Mesenchymal stem cell (in vitro differentiated cells and primary cell): ENCODE data around the gene CARNS1.

Experiments
- DNase-seq: peaks from one replicate; pipeline ENCODE4 v3.0.0-alpha.2; 2013
- H2AFZ ChIP-seq: one replicate; pipeline ENCODE4 v1.6.1; 2013; ENCODE audit warnings: low read depth, mild to moderate bottlenecking, control low read depth, inconsistent platforms, low read length, moderate library complexity
- H2AK5ac ChIP-seq: 2 replicates; pipeline ENCODE4 v1.6.1; 2013; ENCODE audit warnings: low read length, moderate library complexity, mild to moderate bottlenecking, inconsistent platforms; ENCODE audit not compliant: severe bottlenecking
- H2BK120ac ChIP-seq: one replicate; pipeline ENCODE4 v1.6.1; 2013; ENCODE audit warnings: low read depth, mild to moderate bottlenecking, inconsistent platforms, low read length, moderate library complexity
- H2BK12ac ChIP-seq, 2 experiments: one replicate each; pipeline ENCODE4 v1.6.1; 2013; ENCODE audit warnings: inconsistent platforms in 2 of 2, low read length in 2 of 2, mild to moderate bottlenecking in 2 of 2, moderate library complexity in 2 of 2, control low read depth in 1 of 2
- H2BK15ac ChIP-seq: one replicate; pipeline ENCODE4 v1.6.1; 2013; ENCODE audit warnings: mild to moderate bottlenecking, low read depth, inconsistent platforms; ENCODE audit not compliant: poor library complexity, severe bottlenecking
- H2BK5ac ChIP-seq: 2 replicates; pipeline ENCODE4 v1.6.1; 2013; ENCODE audit warnings: low read depth, mild to moderate bottlenecking, low read length, control low read depth, inconsistent platforms; ENCODE audit not compliant: poor library complexity, severe bottlenecking
- H3K14ac ChIP-seq, 2 experiments: one replicate each; pipeline ENCODE4 v1.6.1; 2013; ENCODE audit warnings: inconsistent platforms in 2 of 2, low read length in 2 of 2, control low read depth in 1 of 2, mild to moderate bottlenecking in 1 of 2, moderate library complexity in 1 of 2
- H3K18ac ChIP-seq, 2 experiments: one replicate each; pipeline ENCODE4 v1.6.1; 2013; ENCODE audit warnings: inconsistent platforms in 2 of 2, low read length in 2 of 2, control low read depth in 1 of 2, low read depth in 1 of 2, mild to moderate bottlenecking in 1 of 2
- H3K23ac ChIP-seq, 2 experiments: one replicate each; pipeline ENCODE4 v1.6.1; 2013; ENCODE audit warnings: inconsistent platforms in 2 of 2, low read length in 2 of 2, mild to moderate bottlenecking in 2 of 2, moderate library complexity in 2 of 2, control low read depth in 1 of 2
- H3K27ac ChIP-seq: 2 replicates; pipeline ENCODE4 v1.5.1; 2013; ENCODE audit warnings: mild to moderate bottlenecking, moderate library complexity, low read length, control low read depth, inconsistent platforms; ENCODE audit not compliant: poor library complexity, severe bottlenecking
- H3K27me3 ChIP-seq, 2 experiments: 2 replicates each; pipeline versions ENCODE4 v1.6.1 to v1.7.0; 2013; ENCODE audit warnings: low read length in 2 of 2, mild to moderate bottlenecking in 2 of 2, moderate library complexity in 2 of 2, control low read depth in 1 of 2, inconsistent platforms in 1 of 2; ENCODE audit not compliant: control insufficient read depth in 1 of 2, insufficient read depth in 1 of 2
- H3K36me3 ChIP-seq, 2 experiments: 2 replicates each; pipeline versions ENCODE4 v1.6.1 to v1.7.0; 2013; ENCODE audit warnings: low read length in 2 of 2, control low read depth in 1 of 2, inconsistent platforms in 1 of 2, low read depth in 1 of 2, mild to moderate bottlenecking in 1 of 2; ENCODE audit not compliant: insufficient read depth in 2 of 2, control insufficient read depth in 1 of 2
- H3K4ac ChIP-seq, 2 experiments: one replicate each; pipeline ENCODE4 v1.6.1; 2013; ENCODE audit warnings: inconsistent platforms in 2 of 2, low read length in 2 of 2, mild to moderate bottlenecking in 2 of 2, moderate library complexity in 2 of 2, control low read depth in 1 of 2, low read depth in 1 of 2
- H3K4me1 ChIP-seq: 2 replicates; pipeline ENCODE4 v1.6.1; 2013; ENCODE audit warnings: low read depth, low read length, control low read depth; ENCODE audit not compliant: control insufficient read depth, insufficient read depth
- H3K4me2 ChIP-seq: 2 replicates; pipeline ENCODE4 v1.6.1; 2013; ENCODE audit warnings: low read length, mild to moderate bottlenecking, inconsistent platforms; ENCODE audit not compliant: poor library complexity, severe bottlenecking
- H3K4me3 ChIP-seq, 2 experiments: 2 replicates each; pipeline versions ENCODE4 v1.5.1 to v1.7.0; 2013; ENCODE audit warnings: low read length in 2 of 2, mild to moderate bottlenecking in 2 of 2, control low read depth in 1 of 2, low read depth in 1 of 2; ENCODE audit not compliant: insufficient read depth in 1 of 2
- H3K79me1 ChIP-seq: replicated peaks from 2 replicates; pipeline ENCODE4 v1.6.1; 2013; ENCODE audit warnings: mild to moderate bottlenecking, control low read depth, low read length, inconsistent platforms; ENCODE audit not compliant: poor library complexity, severe bottlenecking
- H3K9ac ChIP-seq: 2 replicates; pipeline ENCODE4 v1.7.0; 2013; ENCODE audit warnings: mild to moderate bottlenecking, low read length, moderate library complexity
- H3K9me3 ChIP-seq: 2 replicates; pipeline ENCODE4 v1.7.0; 2013; ENCODE audit warnings: mild to moderate bottlenecking, low read length; ENCODE audit not compliant: control insufficient read depth
- H4K8ac ChIP-seq: one replicate; pipeline ENCODE4 v1.6.1; 2013; ENCODE audit warnings: inconsistent platforms, mild to moderate bottlenecking, low read length, moderate library complexity
- H4K91ac ChIP-seq: one replicate; pipeline ENCODE4 v1.6.1; 2013; ENCODE audit warnings: mild to moderate bottlenecking, low read length, inconsistent platforms
- WGBS: methylation state at CpG from one replicate; pipeline ENCODE4 v1.1.7; 2013; ENCODE audit warnings: mixed read lengths; 5-methylcytosine and 5-hydroxymethylcytosine counted together

CARNS1 gene

GRCh38 chr11:67435727-67436458 is 20.4 kb downstream of the CARNS1 start:
- WGBS: 92% methylated on average over 38 of the region's 38 CpGs

GRCh38 chr11:67436459-67437081 is 21.1 kb downstream of the CARNS1 start:
- no peak overlapping the region for H2BK12ac ChIP-seq
- no peak overlapping the region for H3K9ac ChIP-seq
- H3K9me3 ChIP-seq: no peaks in the 10 kb centered on the region
- peak overlapping the region; percentile 14 to 56 for H3K18ac ChIP-seq
- H2BK15ac ChIP-seq: no peak overlapping the region
- H3K36me3 ChIP-seq: peaks cover 76 to 93% of the 10 kb centered on the region in 2 experiments
- peak overlapping the region in 1 of 2 experiments; percentile 2 for H3K4me3 ChIP-seq
- no peaks in the 10 kb centered on the region for H3K27me3 ChIP-seq
- no peak overlapping the region for H2BK120ac ChIP-seq
- peaks cover 36% of the 10 kb centered on the region for H3K79me1 ChIP-seq
- H4K91ac ChIP-seq: no peak overlapping the region
- no peak overlapping the region for H3K14ac ChIP-seq
- no peak overlapping the region for H2AFZ ChIP-seq
- peak overlapping the region in 1 of 2 experiments; percentile 23 for H3K23ac ChIP-seq
- 38% methylated on average over 4 of the region's 6 CpGs for WGBS
- peak; percentile 19 for DNase-seq
- no peak overlapping the region for H3K4ac ChIP-seq
- peak overlapping the region; percentile 71 for H4K8ac ChIP-seq
- H2BK5ac ChIP-seq: peak overlapping the region; percentile 94
- no peak overlapping the region for H3K4me2 ChIP-seq
- peak overlapping the region; percentile 92 for H2AK5ac ChIP-seq
- H3K27ac ChIP-seq: peak overlapping the region; percentile 96
- peaks cover 66% of the 10 kb centered on the region for H3K4me1 ChIP-seq

More at GRCh38 chr11:67435727-67436458, 20.4 kb downstream of the CARNS1 start:
- Histone ChIP-seq H3K23ac (no peak overlapping the region), H3K79me1 (peaks cover 38% of the 10 kb centered on the region), H4K91ac (peak overlapping the region; percentile 53), H3K9ac (no peak overlapping the region), H2BK120ac (no peak overlapping the region), H3K14ac (no peak overlapping the region), H2BK5ac (peak overlapping the region; percentile 83), H2AK5ac (peak overlapping the region; percentile 92), H3K4me1 (peaks cover 60% of the 10 kb centered on the region), H3K4ac (no peak overlapping the region), H3K27ac (peak overlapping the region; percentile 96), H3K4me3 (no peak overlapping the region), H4K8ac (peak overlapping the region; percentile 19), H3K18ac (no peak overlapping the region), H2AFZ (no peak overlapping the region), H3K27me3 (no peaks in the 10 kb centered on the region), H2BK15ac (peak overlapping the region; percentile 21), H2BK12ac (no peak overlapping the region), H3K36me3 (peaks cover 76 to 92% of the 10 kb centered on the region in 2 experiments), H3K9me3 (no peaks in the 10 kb centered on the region), H3K4me2 (no peak overlapping the region)
- DNase-seq: no peak

- H3K23ac ChIP-seq: peak within 1 kb of the TSS in 1 of 2 experiments; percentile 23
- H3K27ac ChIP-seq: peak within 1 kb of the TSS; percentile 96
- H3K4me1 ChIP-seq: peaks cover 73% of the 10 kb centered on the region
- 87% methylated on average over 16 of the region's 26 CpGs for WGBS
- H2BK12ac ChIP-seq: peak within 1 kb of the TSS in 1 of 2 experiments; percentile 42
- H4K91ac ChIP-seq: peak within 1 kb of the TSS; percentile 67
- H2BK5ac ChIP-seq: peak within 1 kb of the TSS; percentile 94
- H2BK15ac ChIP-seq: no peak within 1 kb of the TSS
- H3K9me3 ChIP-seq: no peaks in the 10 kb centered on the region
- peak within 1 kb of the TSS; percentile 14 to 56 for H3K18ac ChIP-seq
- H3K36me3 ChIP-seq: peaks cover 76 to 93% of the 10 kb centered on the region in 2 experiments
- H2BK120ac ChIP-seq: no peak within 1 kb of the TSS
- peak within 1 kb of the TSS in 1 of 2 experiments; percentile 2 for H3K4me3 ChIP-seq
- DNase-seq: no peak
- H3K9ac ChIP-seq: no peak within 1 kb of the TSS
- peaks cover 29% of the 10 kb centered on the region for H3K79me1 ChIP-seq
- H2AK5ac ChIP-seq: peak within 1 kb of the TSS; percentile 97
- H4K8ac ChIP-seq: peak within 1 kb of the TSS; percentile 71
- no peak within 1 kb of the TSS for H3K14ac ChIP-seq
- H3K4ac ChIP-seq: no peak within 1 kb of the TSS
- peak within 1 kb of the TSS; percentile 47 for H3K4me2 ChIP-seq
- no peaks in the 10 kb centered on the region for H3K27me3 ChIP-seq
- H2AFZ ChIP-seq: no peak within 1 kb of the TSS
Observed at GRCh38 chr11:67437082-67437808, 21.8 kb downstream of the CARNS1 start, which contains the start of gene PTPRCAP. Gene PTPRCAP (minus strand): TSS chr11:67437682. CDS start chr11:67437619, 63 bp downstream.
